MM.1S (cell line): ENCODE data around the gene MLXIPL.
"Not testable (repeated sequence)": the region's sequence is repeated elsewhere in the genome, so short reads cannot be mapped to it uniquely, and the experiment has no call there.

Source experiments
- DNase-seq: peaks from one replicate; pipeline ENCODE4 v3.0.0-alpha.2; 2015
- H2AFZ ChIP-seq: fragments of 300-600 bp; sonication (generic); 2 replicates; pipeline ENCODE4 v1.6.0; 2016; ENCODE audit warnings: antibody characterized with exemption, low read length
- H3F3A ChIP-seq: fragments of 300-600 bp; sonication (generic); 2 replicates; pipeline ENCODE4 v1.6.1; 2016; ENCODE audit warnings: mild to moderate bottlenecking, antibody characterized with exemption, low read length, moderate library complexity, mixed read lengths; ENCODE audit not compliant: insufficient read depth
- H3K27ac ChIP-seq: fragments of 300-600 bp; sonication (generic); 2 replicates; pipeline ENCODE4 v1.5.1; 2016; ENCODE audit warnings: mild to moderate bottlenecking, low read length
- H3K27me3 ChIP-seq: fragments of 300-600 bp; sonication (generic); replicated peaks from 2 replicates; pipeline ENCODE4 v1.6.0; 2016; ENCODE audit warnings: low read length; ENCODE audit not compliant: insufficient read depth
- H3K36me3 ChIP-seq: fragments of 300-600 bp; sonication (generic); replicated peaks from 2 replicates; pipeline ENCODE4 v1.6.1; 2016; ENCODE audit warnings: mild to moderate bottlenecking, low read length, mixed read lengths; ENCODE audit not compliant: insufficient read depth
- H3K4me1 ChIP-seq: fragments of 300-600 bp; sonication (generic); 2 replicates; pipeline ENCODE4 v1.6.1; 2016; ENCODE audit warnings: low read length, mixed read lengths
- H3K4me2 ChIP-seq: fragments of 300-600 bp; sonication (generic); 2 replicates; pipeline ENCODE4 v1.6.0; 2016; ENCODE audit warnings: low read depth, low read length
- H3K4me3 ChIP-seq: fragments of 300-600 bp; sonication (generic); 2 replicates; pipeline ENCODE4 v1.5.1; 2016; ENCODE audit warnings: low read length, mixed read lengths
- H3K79me2 ChIP-seq: fragments of 300-600 bp; sonication (generic); 2 replicates; pipeline ENCODE4 v1.6.1; 2016; ENCODE audit warnings: mixed run types, low read length, mixed read lengths
- H3K9ac ChIP-seq: fragments of 300-600 bp; sonication (generic); 2 replicates; pipeline ENCODE4 v1.6.1; 2016; ENCODE audit warnings: low read length, mixed read lengths
- H3K9me2 ChIP-seq: fragments of 300-600 bp; sonication (generic); replicated peaks from 2 replicates; pipeline ENCODE4 v1.6.1; 2016; ENCODE audit warnings: mild to moderate bottlenecking, low read length, mixed read lengths; ENCODE audit not compliant: insufficient read depth
- H3K9me3 ChIP-seq: fragments of 300-600 bp; sonication (generic); replicated peaks from 2 replicates; pipeline ENCODE4 v1.6.1; 2016; ENCODE audit warnings: mild to moderate bottlenecking, low read length, mixed read lengths; ENCODE audit not compliant: insufficient read depth
- H4K20me1 ChIP-seq: fragments of 300-600 bp; sonication (generic); 2 replicates; pipeline ENCODE4 v1.6.1; 2016; ENCODE audit warnings: mild to moderate bottlenecking, low read length, moderate library complexity, mixed read lengths; ENCODE audit not compliant: insufficient read depth
- EZH2 ChIP-seq: fragments of 300-600 bp; sonication (generic); optimal IDR thresholded peaks from 2 replicates; pipeline ENCODE3; 2017; ENCODE audit warnings: low read depth, mild to moderate bottlenecking, antibody characterized with exemption, low read length, mixed read lengths
- EZH2phosphoT487 ChIP-seq: fragments of 300-600 bp; sonication (generic); IDR thresholded peaks from 2 replicates; pipeline ENCODE4 v1.6.1; 2018; ENCODE audit warnings: antibody characterized with exemption, low read length
- TF ChIP-seq, protein P1 (sequence below): fragments of 300-600 bp; sonication (generic); IDR thresholded peaks from 2 replicates; pipeline ENCODE4 v1.5.1; 2016; ENCODE audit warnings: antibody characterized with exemption, low read length, mixed read lengths

Gene MLXIPL

DNA sequence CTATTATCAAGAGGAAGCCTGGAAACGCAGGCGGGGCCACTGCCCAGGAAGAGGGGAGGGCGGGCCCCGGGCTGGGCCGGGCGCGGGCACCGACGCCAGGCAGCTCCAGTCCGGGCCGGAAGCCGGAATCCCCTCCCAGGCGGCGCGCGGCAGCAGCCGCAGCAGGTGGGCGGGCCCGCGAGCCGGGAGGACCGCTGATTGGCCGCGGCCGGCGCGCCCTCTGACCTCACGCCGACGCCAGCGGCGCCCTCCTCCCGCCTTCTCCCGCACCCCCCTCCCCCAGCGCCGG, 67.3 kb downstream of the MLXIPL start:
- peaks cover 17% of the 10 kb centered on the region for H3K4me1 ChIP-seq
- no peaks in the 10 kb centered on the region for H3K27me3 ChIP-seq
- H4K20me1 ChIP-seq = no peaks in the 10 kb centered on the region
- peaks cover 24% of the 10 kb centered on the region for H3F3A ChIP-seq
- TF ChIP-seq, protein P1, sequence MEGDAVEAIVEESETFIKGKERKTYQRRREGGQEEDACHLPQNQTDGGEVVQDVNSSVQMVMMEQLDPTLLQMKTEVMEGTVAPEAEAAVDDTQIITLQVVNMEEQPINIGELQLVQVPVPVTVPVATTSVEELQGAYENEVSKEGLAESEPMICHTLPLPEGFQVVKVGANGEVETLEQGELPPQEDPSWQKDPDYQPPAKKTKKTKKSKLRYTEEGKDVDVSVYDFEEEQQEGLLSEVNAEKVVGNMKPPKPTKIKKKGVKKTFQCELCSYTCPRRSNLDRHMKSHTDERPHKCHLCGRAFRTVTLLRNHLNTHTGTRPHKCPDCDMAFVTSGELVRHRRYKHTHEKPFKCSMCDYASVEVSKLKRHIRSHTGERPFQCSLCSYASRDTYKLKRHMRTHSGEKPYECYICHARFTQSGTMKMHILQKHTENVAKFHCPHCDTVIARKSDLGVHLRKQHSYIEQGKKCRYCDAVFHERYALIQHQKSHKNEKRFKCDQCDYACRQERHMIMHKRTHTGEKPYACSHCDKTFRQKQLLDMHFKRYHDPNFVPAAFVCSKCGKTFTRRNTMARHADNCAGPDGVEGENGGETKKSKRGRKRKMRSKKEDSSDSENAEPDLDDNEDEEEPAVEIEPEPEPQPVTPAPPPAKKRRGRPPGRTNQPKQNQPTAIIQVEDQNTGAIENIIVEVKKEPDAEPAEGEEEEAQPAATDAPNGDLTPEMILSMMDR = no peak
- TF ChIP-seq EZH2 = no peak
- no peak for TF ChIP-seq EZH2phosphoT487
- peak overlapping the region; percentile 79 for H3K4me2 ChIP-seq
- peak; percentile 95 for DNase-seq
- H3K9ac ChIP-seq = peak overlapping the region; percentile 99
- H3K4me3 ChIP-seq = peak overlapping the region; percentile 92
- H3K9me3 ChIP-seq = no peaks in the 10 kb centered on the region
- no peaks in the 10 kb centered on the region for H3K9me2 ChIP-seq
- peak overlapping the region; percentile 96 for H3K27ac ChIP-seq
- H3K36me3 ChIP-seq = peaks cover 3% of the 10 kb centered on the region; the same call in 1 of the 2 replicates
- H2AFZ ChIP-seq = 0 out of 2 replicates have a peak overlapping the region, but pooled peaks have one; percentile 5
- H3K79me2 ChIP-seq = peaks cover 49% of the 10 kb centered on the region

DNA sequence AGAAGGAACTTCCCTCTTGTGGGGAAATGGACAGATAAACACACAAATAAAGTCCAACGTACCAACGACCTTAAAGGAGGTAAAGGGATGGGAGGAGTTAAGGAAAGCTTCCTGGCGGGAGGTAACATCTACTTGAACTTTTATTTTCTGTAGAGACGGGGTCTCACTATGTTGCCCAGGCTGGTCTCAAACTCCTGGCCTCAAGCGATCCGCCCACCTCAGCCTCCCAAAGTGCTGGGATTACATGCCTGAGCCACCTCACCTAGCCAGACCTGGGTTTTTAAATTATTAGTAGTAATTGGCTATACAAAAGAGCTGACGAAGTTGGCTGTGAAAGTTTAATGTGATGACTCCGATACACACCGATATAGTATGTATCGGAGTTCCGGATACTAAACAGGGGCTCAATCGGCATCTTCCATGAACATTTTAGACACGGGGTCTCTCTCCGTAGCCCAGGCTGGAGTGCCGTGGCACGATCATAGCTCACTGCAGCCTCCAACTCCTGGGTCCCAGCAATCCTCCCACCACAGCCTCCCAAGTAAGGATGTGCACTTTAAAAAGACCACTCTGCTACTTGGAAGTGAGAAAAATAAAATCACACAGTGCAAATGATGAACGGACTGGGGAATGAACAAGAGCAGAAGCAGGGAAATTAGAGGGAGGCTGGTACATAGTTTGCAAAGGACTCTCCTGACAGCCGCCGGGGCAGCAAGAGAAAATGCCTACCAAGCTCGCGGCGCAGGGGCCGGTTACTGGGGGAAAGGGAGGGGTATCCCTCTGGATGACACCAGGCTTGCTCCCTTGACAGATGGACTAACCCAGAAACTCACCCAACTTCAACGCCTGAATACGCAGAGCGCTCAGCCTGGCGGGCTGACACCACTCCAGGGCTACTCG, 67.9 kb downstream of the MLXIPL start:
- H3F3A ChIP-seq = peaks cover 24% of the 10 kb centered on the region
- H3K27me3 ChIP-seq = no peaks in the 10 kb centered on the region
- H3K9me3 ChIP-seq = no peaks in the 10 kb centered on the region
- peak overlapping the region; percentile 92 for H3K4me3 ChIP-seq
- peak overlapping the region; percentile 68 for H3K9ac ChIP-seq
- TF ChIP-seq, protein P1 = no peak
- no peak for TF ChIP-seq EZH2phosphoT487
- TF ChIP-seq EZH2 = no peak
- H4K20me1 ChIP-seq = no peaks in the 10 kb centered on the region
- peaks cover 55% of the 10 kb centered on the region for H3K79me2 ChIP-seq
- no peaks in the 10 kb centered on the region for H3K9me2 ChIP-seq
- no peak for DNase-seq
- peaks cover 3% of the 10 kb centered on the region; the same call in 1 of the 2 replicates for H3K36me3 ChIP-seq
- H3K4me2 ChIP-seq = peak overlapping the region; percentile 79
- peak overlapping the region; percentile 56; the same call in 1 of the 2 replicates for H3K27ac ChIP-seq
- peak overlapping the region; percentile 5; the same call in 1 of the 2 replicates for H2AFZ ChIP-seq
- peaks cover 17% of the 10 kb centered on the region for H3K4me1 ChIP-seq

DNA sequence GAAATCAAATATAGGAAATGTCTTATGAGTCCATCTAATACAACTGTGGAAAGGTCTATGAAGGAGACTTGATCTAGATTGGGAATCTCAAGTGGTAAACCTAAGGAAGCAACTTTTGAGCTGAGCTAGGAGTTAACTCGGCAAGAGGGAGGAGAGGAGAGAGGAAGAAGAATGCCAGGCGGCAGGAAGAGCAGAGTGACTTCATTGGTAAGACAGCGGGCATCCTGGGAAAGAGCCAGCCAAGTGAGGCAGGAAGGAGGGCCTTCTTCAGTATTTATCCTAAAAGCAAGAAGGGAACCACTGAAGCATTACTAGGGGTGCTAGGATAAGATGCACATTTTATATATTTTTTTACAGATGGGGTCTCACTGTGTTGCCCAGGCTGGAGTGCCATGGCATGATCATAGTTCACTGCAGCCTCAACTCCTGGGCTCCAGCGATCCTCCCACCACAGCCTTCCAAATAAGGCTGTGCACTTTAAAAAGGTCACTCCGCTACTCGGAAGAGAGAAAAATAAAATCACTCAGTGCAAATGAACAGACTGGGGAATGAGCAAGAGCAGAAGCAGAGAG, 68.8 kb downstream of the MLXIPL start:
- no peak for DNase-seq
- Histone ChIP-seq H2AFZ (no peak overlapping the region), H3K27ac (no peak overlapping the region), H3K9me3 (no peaks in the 10 kb centered on the region), H3F3A (peaks cover 24% of the 10 kb centered on the region), H4K20me1 (no peaks in the 10 kb centered on the region), H3K4me3 (peak overlapping the region; percentile 92), H3K27me3 (no peaks in the 10 kb centered on the region), H3K9me2 (no peaks in the 10 kb centered on the region), H3K79me2 (peaks cover 63% of the 10 kb centered on the region), H3K9ac (peak overlapping the region; percentile 68; the same call in 1 of the 2 replicates), H3K4me1 (peaks cover 16% of the 10 kb centered on the region), H3K36me3 (peaks cover 3% of the 10 kb centered on the region; the same call in 1 of the 2 replicates), H3K4me2 (peak overlapping the region; percentile 79)
- TF ChIP-seq, protein P1 = no peak
- TF ChIP-seq EZH2 = no peak
- no peak for TF ChIP-seq EZH2phosphoT487

DNA sequence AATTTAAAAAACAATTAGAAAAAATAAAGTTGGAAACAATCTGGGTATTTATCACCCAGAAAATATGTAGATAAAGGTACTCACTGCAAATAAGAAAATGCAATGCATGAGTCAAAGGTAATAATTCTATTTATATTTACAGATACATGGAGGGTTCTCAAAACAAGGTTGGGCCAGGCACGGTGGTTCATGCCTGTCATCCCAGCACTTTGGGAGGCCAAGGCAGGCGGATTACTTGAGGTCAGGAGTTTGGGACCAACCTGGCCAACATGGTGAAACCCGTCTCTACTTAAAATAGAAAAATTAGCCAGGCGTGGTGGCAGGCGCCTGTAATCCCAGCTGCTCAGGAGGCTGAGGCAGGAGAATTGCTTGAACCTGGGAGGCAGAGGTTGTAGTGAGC, 74.2 kb downstream of the MLXIPL start:
- not testable (repeated sequence) for H3K27me3 ChIP-seq, H2AFZ ChIP-seq, H3K4me2 ChIP-seq, H4K20me1 ChIP-seq, H3K9me3 ChIP-seq, DNase-seq, H3F3A ChIP-seq, H3K36me3 ChIP-seq, H3K9me2 ChIP-seq, H3K27ac ChIP-seq, H3K9ac ChIP-seq, H3K4me3 ChIP-seq
- H3K79me2 ChIP-seq = peaks cover 97% of the 10 kb centered on the region
- H3K4me1 ChIP-seq = peaks cover 17% of the 10 kb centered on the region
